Measurements from ENCODE around the gene ANKRD9. TPM values are rescaled to one million over a fixed set of nuclear protein-coding genes. Genes with fewer than 3 reads are reported as not detected.
A peak's percentile ranks its signal among the peaks of the same experiment; 100 is the strongest.

The ANKRD9 gene
- total and polyA plus RNA-seq, 2 donors (not counting 1 experiment from before 2014, with no cell fraction given): 2.7 to 22.0 TPM

DNA sequence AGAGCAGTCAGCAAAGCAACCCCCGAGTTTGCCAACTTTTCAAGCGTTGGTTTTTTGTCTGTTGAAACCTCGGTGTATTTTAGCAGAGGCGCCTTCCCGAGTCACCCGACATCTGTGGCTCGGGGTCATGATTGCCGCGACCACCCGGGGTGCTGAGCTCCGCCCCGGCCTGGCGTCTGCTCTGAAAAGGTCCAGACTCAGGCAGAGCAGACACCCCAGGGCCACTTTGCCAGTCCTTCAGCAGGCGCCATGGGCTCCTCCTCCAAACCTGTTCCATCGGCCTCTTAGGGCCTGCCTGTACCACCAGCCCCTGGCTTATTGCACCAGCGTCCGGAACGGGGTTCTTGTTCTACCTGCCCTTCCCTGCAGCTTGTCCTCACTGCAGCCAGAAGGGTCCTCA, 19.1 kb downstream of the ANKRD9 start:
- H3K79me2 ChIP-seq (ENCODE audit: control insufficient read depth, insufficient read depth, low read length): no peaks in the 10 kb centered on the region
- TF ChIP-seq, protein P1, sequence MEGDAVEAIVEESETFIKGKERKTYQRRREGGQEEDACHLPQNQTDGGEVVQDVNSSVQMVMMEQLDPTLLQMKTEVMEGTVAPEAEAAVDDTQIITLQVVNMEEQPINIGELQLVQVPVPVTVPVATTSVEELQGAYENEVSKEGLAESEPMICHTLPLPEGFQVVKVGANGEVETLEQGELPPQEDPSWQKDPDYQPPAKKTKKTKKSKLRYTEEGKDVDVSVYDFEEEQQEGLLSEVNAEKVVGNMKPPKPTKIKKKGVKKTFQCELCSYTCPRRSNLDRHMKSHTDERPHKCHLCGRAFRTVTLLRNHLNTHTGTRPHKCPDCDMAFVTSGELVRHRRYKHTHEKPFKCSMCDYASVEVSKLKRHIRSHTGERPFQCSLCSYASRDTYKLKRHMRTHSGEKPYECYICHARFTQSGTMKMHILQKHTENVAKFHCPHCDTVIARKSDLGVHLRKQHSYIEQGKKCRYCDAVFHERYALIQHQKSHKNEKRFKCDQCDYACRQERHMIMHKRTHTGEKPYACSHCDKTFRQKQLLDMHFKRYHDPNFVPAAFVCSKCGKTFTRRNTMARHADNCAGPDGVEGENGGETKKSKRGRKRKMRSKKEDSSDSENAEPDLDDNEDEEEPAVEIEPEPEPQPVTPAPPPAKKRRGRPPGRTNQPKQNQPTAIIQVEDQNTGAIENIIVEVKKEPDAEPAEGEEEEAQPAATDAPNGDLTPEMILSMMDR (conservative IDR thresholded peaks at IDR 0.05 in 1 of 2, IDR thresholded peaks at IDR 0.05 in 1 of 2; ENCODE audit: low read depth in 1 of 2, low read length in 2 of 2): no peak
- no peak for TF ChIP-seq EZH2 (IDR thresholded peaks at IDR 0.05; ENCODE audit: low read length, missing control alignments)
- no peaks in the 10 kb centered on the region for H3K4me1 ChIP-seq (ENCODE audit: control insufficient read depth, extremely low read depth, insufficient read depth, low read length)
- no peaks in the 10 kb centered on the region for H3K27me3 ChIP-seq (ENCODE audit: control insufficient read depth, insufficient read depth, low read length)
- no peak overlapping the region for H3K9ac ChIP-seq (ENCODE audit: insufficient read depth, low read length)
- DNase-seq (ENCODE audit: low read depth in 2 of 2): no peak
- H2AFZ ChIP-seq (ENCODE audit: low read length): no peak overlapping the region
- no peak overlapping the region for H3K27ac ChIP-seq (ENCODE audit: insufficient read depth, low read length)
- no peaks in the 10 kb centered on the region for H3K9me3 ChIP-seq (ENCODE audit: control insufficient read depth, insufficient read depth, low read depth, low read length)
- H3K4me2 ChIP-seq (ENCODE audit: extremely low read depth, insufficient read depth, low read length): no peak overlapping the region
- no peak overlapping the region for H3K4me3 ChIP-seq (replicated peaks in 1 of 4; ENCODE audit: control extremely low read depth in 1 of 4, insufficient read depth in 1 of 4, low read depth in 3 of 4, low read length in 4 of 4)
- H3K36me3 ChIP-seq (ENCODE audit: control insufficient read depth, insufficient read depth, low read length): peaks cover 1% of the 10 kb centered on the region
- no peaks in the 10 kb centered on the region for H4K20me1 ChIP-seq (ENCODE audit: control insufficient read depth, extremely low read depth, insufficient read depth, low read length)

DNA sequence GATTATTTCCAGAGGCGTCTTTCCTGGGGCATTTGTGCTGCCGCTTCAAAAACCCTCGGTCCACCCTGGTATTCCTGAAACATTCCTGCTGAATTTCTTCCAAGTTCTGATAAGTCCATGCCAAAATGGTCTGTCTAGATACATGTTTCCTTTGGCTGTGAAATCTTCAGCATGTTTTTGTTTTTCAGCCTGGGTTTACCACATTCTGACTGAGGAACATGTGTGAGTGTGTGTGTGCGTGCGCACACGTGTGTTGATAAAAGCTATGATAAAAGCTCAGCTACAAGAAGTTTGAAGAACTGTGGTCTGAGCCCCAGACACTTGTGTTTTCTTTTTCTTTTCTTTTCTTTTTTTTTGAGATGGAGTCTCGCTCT, 22.4 kb downstream of the ANKRD9 start:
- no peak overlapping the region for H3K4me3 ChIP-seq (replicated peaks in 1 of 4; ENCODE audit: control extremely low read depth in 1 of 4, insufficient read depth in 1 of 4, low read depth in 3 of 4, low read length in 4 of 4)
- DNase-seq (ENCODE audit: low read depth in 2 of 2): peak; percentile 28 to 57
- no peak overlapping the region for H3K27ac ChIP-seq (ENCODE audit: insufficient read depth, low read length)
- no peaks in the 10 kb centered on the region for H3K36me3 ChIP-seq (ENCODE audit: control insufficient read depth, insufficient read depth, low read length)
- H3K79me2 ChIP-seq (ENCODE audit: control insufficient read depth, insufficient read depth, low read length): no peaks in the 10 kb centered on the region
- no peak overlapping the region for H2AFZ ChIP-seq (ENCODE audit: low read length)
- no peaks in the 10 kb centered on the region for H3K9me3 ChIP-seq (ENCODE audit: control insufficient read depth, insufficient read depth, low read depth, low read length)
- TF ChIP-seq EZH2 (IDR thresholded peaks at IDR 0.05; ENCODE audit: low read length, missing control alignments): no peak
- TF ChIP-seq, protein P1 (conservative IDR thresholded peaks at IDR 0.05 in 1 of 2, IDR thresholded peaks at IDR 0.05 in 1 of 2; ENCODE audit: low read depth in 1 of 2, low read length in 2 of 2): no peak
- H3K4me2 ChIP-seq (ENCODE audit: extremely low read depth, insufficient read depth, low read length): no peak overlapping the region
- H3K9ac ChIP-seq (ENCODE audit: insufficient read depth, low read length): no peak overlapping the region
- no peaks in the 10 kb centered on the region for H3K27me3 ChIP-seq (ENCODE audit: control insufficient read depth, insufficient read depth, low read length)
- H4K20me1 ChIP-seq (ENCODE audit: control insufficient read depth, extremely low read depth, insufficient read depth, low read length): no peaks in the 10 kb centered on the region
- H3K4me1 ChIP-seq (ENCODE audit: control insufficient read depth, extremely low read depth, insufficient read depth, low read length): no peaks in the 10 kb centered on the region

DNA sequence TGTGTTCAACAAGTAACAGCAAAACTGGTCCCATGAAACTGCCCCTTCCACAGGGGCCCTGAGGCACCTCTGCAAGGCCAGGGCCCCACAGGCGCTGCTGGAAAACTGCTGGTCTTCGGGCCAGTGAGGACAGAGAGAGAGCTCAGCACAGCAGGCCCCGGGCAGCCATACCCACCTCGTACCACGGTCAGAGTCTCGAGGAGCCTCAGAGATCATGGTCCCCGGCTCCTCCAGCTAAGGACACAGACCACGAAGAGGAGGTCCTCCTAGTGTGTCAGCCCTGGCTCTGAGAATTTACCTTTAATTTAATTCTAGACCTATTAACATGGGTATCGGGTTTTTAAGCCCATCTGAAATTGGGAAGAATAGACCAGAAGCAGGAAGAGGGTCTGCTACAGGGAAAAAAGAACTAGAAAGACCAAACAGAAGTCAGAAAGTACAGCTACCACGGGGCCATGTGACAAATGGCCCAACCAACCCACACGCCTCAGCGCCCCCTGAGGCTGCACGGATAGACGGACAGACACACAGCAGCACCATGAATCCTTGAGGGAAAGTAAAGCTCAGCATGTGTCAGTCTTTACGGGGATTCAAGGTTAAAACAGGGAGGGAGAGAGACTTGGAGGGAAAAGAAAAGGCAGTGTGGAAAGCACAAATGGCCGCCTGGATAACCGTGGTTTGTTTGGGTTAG, 22.9 kb downstream of the ANKRD9 start:
- no peak overlapping the region for H3K27ac ChIP-seq (ENCODE audit: insufficient read depth, low read length)
- TF ChIP-seq, protein P1 (conservative IDR thresholded peaks at IDR 0.05 in 1 of 2, IDR thresholded peaks at IDR 0.05 in 1 of 2; ENCODE audit: low read depth in 1 of 2, low read length in 2 of 2): no peak
- TF ChIP-seq EZH2 (IDR thresholded peaks at IDR 0.05; ENCODE audit: low read length, missing control alignments): no peak
- no peaks in the 10 kb centered on the region for H3K9me3 ChIP-seq (ENCODE audit: control insufficient read depth, insufficient read depth, low read depth, low read length)
- no peak for DNase-seq (ENCODE audit: low read depth in 2 of 2)
- H3K9ac ChIP-seq (ENCODE audit: insufficient read depth, low read length): no peak overlapping the region
- no peak overlapping the region for H3K4me3 ChIP-seq (replicated peaks in 1 of 4; ENCODE audit: control extremely low read depth in 1 of 4, insufficient read depth in 1 of 4, low read depth in 3 of 4, low read length in 4 of 4)
- no peaks in the 10 kb centered on the region for H3K36me3 ChIP-seq (ENCODE audit: control insufficient read depth, insufficient read depth, low read length)
- H4K20me1 ChIP-seq (ENCODE audit: control insufficient read depth, extremely low read depth, insufficient read depth, low read length): no peaks in the 10 kb centered on the region
- H3K27me3 ChIP-seq (ENCODE audit: control insufficient read depth, insufficient read depth, low read length): no peaks in the 10 kb centered on the region
- H3K4me1 ChIP-seq (ENCODE audit: control insufficient read depth, extremely low read depth, insufficient read depth, low read length): no peaks in the 10 kb centered on the region
- no peaks in the 10 kb centered on the region for H3K79me2 ChIP-seq (ENCODE audit: control insufficient read depth, insufficient read depth, low read length)
- H2AFZ ChIP-seq (ENCODE audit: low read length): no peak overlapping the region
- H3K4me2 ChIP-seq (ENCODE audit: extremely low read depth, insufficient read depth, low read length): no peak overlapping the region

All from fibroblast of lung (primary cell).